OCI-LY7 (cell line): ENCODE results near the gene AUTS2. TPM values are rescaled to one million over a fixed set of nuclear protein-coding genes. Genes with fewer than 3 reads are reported as not detected.

Source experiments
- BruUV-seq: library from RNA; stranded (reverse); fragments of 400-500 nt; replicated peaks from 2 replicates; lab custom pipeline; 2021; lab: Mats Ljungman, UMichigan
- CTCF ChIA-PET: fragments of 300-600 bp; sonication (Branson Sonifier 250); formaldehyde crosslinking; loops from one replicate; lab custom pipeline; 2022; ENCODE audit warnings: antibody characterized with exemption; ENCODE audit not compliant: unreplicated experiment; lab: Charles Lee
- POLR2A ChIA-PET: fragments of 300-600 bp; sonication (Branson Sonifier 250); formaldehyde crosslinking; loops from one replicate; lab custom pipeline; 2022; ENCODE audit warnings: antibody characterized with exemption; lab: Charles Lee
- DNase-seq: peaks from one replicate; pipeline ENCODE4 v3.0.0-alpha.2; 2015; ENCODE audit warnings: low spot score
- H2AFZ ChIP-seq: fragments of 200-600 bp; sonication (generic), shearing (Covaris generic); 2 replicates; pipeline ENCODE4 v1.6.1; 2014; ENCODE audit warnings: mild to moderate bottlenecking, antibody characterized with exemption, low read length, moderate library complexity
- H3K27ac ChIP-seq: fragments of 200-600 bp; sonication (generic); 2 replicates; pipeline ENCODE4 v1.5.1; 2014; ENCODE audit warnings: mixed run types, low read depth, mild to moderate bottlenecking, moderate library complexity, low read length, inconsistent platforms; ENCODE audit not compliant: poor library complexity, severe bottlenecking
- H3K36me3 ChIP-seq: fragments of 200-600 bp; sonication (generic); 2 replicates; pipeline ENCODE4 v1.6.1; 2014; ENCODE audit warnings: mild to moderate bottlenecking, antibody characterized with exemption, low read length, moderate library complexity, mixed read lengths; ENCODE audit not compliant: insufficient read depth
- H3K4me1 ChIP-seq: fragments of 200-600 bp; sonication (generic); 2 replicates; pipeline ENCODE4 v1.5.1; 2014; ENCODE audit warnings: mild to moderate bottlenecking, low read length; ENCODE audit not compliant: insufficient read depth, poor library complexity, severe bottlenecking
- H3K4me2 ChIP-seq: fragments of 200-600 bp; sonication (generic); 2 replicates; pipeline ENCODE4 v1.6.1; 2014; ENCODE audit warnings: mild to moderate bottlenecking, low read length
- H3K4me3 ChIP-seq: fragments of 200-600 bp; sonication (generic); 2 replicates; pipeline ENCODE4 v1.5.1; 2014; ENCODE audit warnings: mild to moderate bottlenecking, low read depth, low read length; ENCODE audit not compliant: poor library complexity, severe bottlenecking
- H3K79me2 ChIP-seq: fragments of 200-600 bp; sonication (generic); 2 replicates; pipeline ENCODE4 v1.6.1; 2016; ENCODE audit warnings: low read depth, mild to moderate bottlenecking, low read length, moderate library complexity, mixed read lengths; ENCODE audit not compliant: insufficient read depth
- H3K9me2 ChIP-seq: fragments of 200-600 bp; sonication (generic); 2 replicates; pipeline ENCODE4 v1.6.1; 2016; ENCODE audit warnings: mild to moderate bottlenecking, low read length, mixed read lengths; ENCODE audit not compliant: insufficient read depth
- H3K9me3 ChIP-seq: fragments of 200-600 bp; sonication (generic); 2 replicates; pipeline ENCODE4 v1.6.1; 2014; ENCODE audit warnings: mild to moderate bottlenecking, mixed run types, low read length, mixed read lengths
- H4K20me1 ChIP-seq: fragments of 200-600 bp; sonication (generic); 2 replicates; pipeline ENCODE4 v1.6.1; 2014; ENCODE audit warnings: mild to moderate bottlenecking, antibody characterized with exemption, low read length, moderate library complexity, mixed read lengths; ENCODE audit not compliant: insufficient read depth
- CTCF ChIP-seq: fragments of 200-600 bp; sonication (generic); conservative IDR thresholded peaks from 2 replicates; pipeline ENCODE4 v1.5.1; 2014; ENCODE audit warnings: mild to moderate bottlenecking, antibody characterized with exemption, low read length, moderate library complexity, mixed read lengths
- EZH2phosphoT487 ChIP-seq: fragments of 200-600 bp; sonication (generic); IDR thresholded peaks from 2 replicates; pipeline ENCODE4 v1.6.1; 2018; ENCODE audit warnings: low read depth, borderline replicate concordance, mild to moderate bottlenecking, mixed run types, antibody characterized with exemption, low read length, moderate library complexity, mixed read lengths
- intact Hi-C: fragments of 100-400 bp; cut with micrococcal nuclease; formaldehyde crosslinking; loops from one replicate; pipeline ENCODE4 v1.10.0; 2022; ENCODE audit not compliant: unreplicated experiment
- total RNA-seq, 2 experiments: library from RNA; depleted of rRNA in 1 of 2; stranded (reverse); fragments of >200 nt in 1 of 2; shearing (Covaris generic) in 1 of 2; gene quantifications; 2 replicates each; pipeline ENCODE4 v1.2.3, GENCODE V29; 2014 to 2022

AUTS2 gene
- total RNA-seq, 2 experiments from 2014 or later, result 37.9 to 78.5 TPM

GRCh38 chr7:70148997-70149396 lies 550.7 kb downstream of the AUTS2 start:
- Histone ChIP-seq H3K36me3 (no peaks in the 10 kb centered on the region), H3K27ac (no peak overlapping the region), H3K79me2 (no peaks in the 10 kb centered on the region), H3K4me2 (no peak overlapping the region), H3K9me3 (no peaks in the 10 kb centered on the region), H3K4me1 (no peaks in the 10 kb centered on the region), H4K20me1 (no peaks in the 10 kb centered on the region), H3K9me2 (no peaks in the 10 kb centered on the region), H3K4me3 (no peak overlapping the region), H2AFZ (no peak overlapping the region)
- ChIA-PET POLR2A (no interaction called here), CTCF (no interaction called here)
- no peak for DNase-seq
- TF ChIP-seq EZH2phosphoT487 (no peak), CTCF (no peak)
- intact Hi-C loops, result no loop called here
- no TSS peak for BruUV-seq

- DNase-seq, result no peak
- TF ChIP-seq EZH2phosphoT487, result no peak
- no peak for TF ChIP-seq CTCF
- no peaks in the 10 kb centered on the region for H3K9me3 ChIP-seq
- CTCF ChIA-PET, result no interaction called here
- H3K4me1 ChIP-seq, result no peaks in the 10 kb centered on the region
- POLR2A ChIA-PET, result no interaction called here
- no peaks in the 10 kb centered on the region for H3K36me3 ChIP-seq
- H3K4me3 ChIP-seq, result no peak overlapping the region
- no peak overlapping the region for H2AFZ ChIP-seq
- no peaks in the 10 kb centered on the region for H4K20me1 ChIP-seq
- no peak overlapping the region for H3K27ac ChIP-seq
- BruUV-seq, result no TSS peak
- H3K79me2 ChIP-seq, result no peaks in the 10 kb centered on the region
- no peak overlapping the region for H3K4me2 ChIP-seq
- H3K9me2 ChIP-seq, result no peaks in the 10 kb centered on the region
- intact Hi-C loops, result no loop called here
These were observed 554.0 kb downstream of the AUTS2 start for GRCh38 chr7:70152313-70152712.

- DNase-seq, result no peak
- H3K27ac ChIP-seq, result no peak overlapping the region
- TF ChIP-seq EZH2phosphoT487 (no peak), CTCF (no peak)
- no peak overlapping the region for H3K4me3 ChIP-seq
- H3K79me2 ChIP-seq, result no peaks in the 10 kb centered on the region
- CTCF ChIA-PET, result no interaction called here
- no peaks in the 10 kb centered on the region for H3K4me1 ChIP-seq
- H3K36me3 ChIP-seq, result no peaks in the 10 kb centered on the region
- H3K9me2 ChIP-seq, result no peaks in the 10 kb centered on the region
- no peaks in the 10 kb centered on the region for H3K9me3 ChIP-seq
- no peaks in the 10 kb centered on the region for H4K20me1 ChIP-seq
- POLR2A ChIA-PET, result interaction anchor here (0.5 kb wide), 1 partner anchor 260 kb away, joined by 3 read pairs; no protein-coding TSS in a partner anchor
- no peak overlapping the region for H3K4me2 ChIP-seq
- H2AFZ ChIP-seq, result no peak overlapping the region
- BruUV-seq, result no TSS peak
- intact Hi-C loops, result no loop called here
These were observed 555.7 kb downstream of the AUTS2 start for GRCh38 chr7:70153933-70154332.
